AG10803 (cell line): Measurements from ENCODE around the gene GSTM3.

Experiments
- DNase-seq: peaks from one replicate; pipeline ENCODE4 v3.0.0; 2010; ENCODE audit warnings: low read depth
- H3K4me3 ChIP-seq: 2 replicates; pipeline ENCODE4 v1.5.1; 2011; ENCODE audit warnings: mild to moderate bottlenecking, low read length, control low read depth
- CTCF ChIP-seq: conservative IDR thresholded peaks from 2 replicates; pipeline ENCODE4 v1.5.1; 2011; ENCODE audit warnings: mild to moderate bottlenecking, low read length, control low read depth, inconsistent platforms

Gene GSTM3

GRCh38 chr1:109773900-109774485 lies 33.2 kb upstream of the GSTM3 start:
- no peak for DNase-seq
- TF ChIP-seq CTCF: no peak
- H3K4me3 ChIP-seq: no peak overlapping the region

DNA sequence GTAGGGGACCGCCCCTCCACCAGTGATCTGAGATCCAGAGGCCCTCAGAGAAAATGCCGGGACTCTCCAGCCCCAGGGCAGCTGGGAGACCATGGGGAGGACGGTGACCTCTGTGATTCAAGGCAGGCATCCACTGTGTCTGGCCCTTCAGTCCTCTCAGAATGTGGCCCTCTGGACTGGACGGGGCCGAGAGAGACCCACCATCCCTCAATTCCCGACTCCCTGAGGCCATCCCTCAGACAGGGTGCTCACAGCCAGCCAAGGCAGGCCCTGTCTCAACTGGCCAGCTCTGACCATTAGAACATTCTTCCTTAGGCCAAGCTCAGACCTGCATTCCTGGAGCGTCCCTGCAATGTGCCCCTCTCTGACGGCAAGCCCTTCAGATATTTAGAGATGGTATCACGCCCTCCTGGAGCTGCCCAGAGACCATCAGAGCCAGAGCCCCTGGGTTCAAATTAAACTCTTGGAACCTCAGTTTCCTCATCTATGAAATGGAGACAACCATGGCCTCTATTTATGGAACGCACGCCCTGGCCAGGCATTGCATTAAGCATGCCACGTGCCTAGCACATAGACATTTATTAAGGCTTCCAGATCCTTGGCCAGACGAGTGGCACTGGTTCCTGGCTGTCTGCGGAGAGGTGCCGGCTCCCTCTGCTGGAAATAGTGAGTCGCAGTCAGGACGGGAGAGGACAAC lies 32.5 kb upstream of the GSTM3 start:
- peak; percentile 89 for DNase-seq
- peak; percentile 94 for TF ChIP-seq CTCF
- H3K4me3 ChIP-seq: no peak overlapping the region

- no peak overlapping the region for H3K4me3 ChIP-seq
- no peak for TF ChIP-seq CTCF
- no peak for DNase-seq
These were observed 31.9 kb upstream of the GSTM3 start for GRCh38 chr1:109772658-109773202.

DNA sequence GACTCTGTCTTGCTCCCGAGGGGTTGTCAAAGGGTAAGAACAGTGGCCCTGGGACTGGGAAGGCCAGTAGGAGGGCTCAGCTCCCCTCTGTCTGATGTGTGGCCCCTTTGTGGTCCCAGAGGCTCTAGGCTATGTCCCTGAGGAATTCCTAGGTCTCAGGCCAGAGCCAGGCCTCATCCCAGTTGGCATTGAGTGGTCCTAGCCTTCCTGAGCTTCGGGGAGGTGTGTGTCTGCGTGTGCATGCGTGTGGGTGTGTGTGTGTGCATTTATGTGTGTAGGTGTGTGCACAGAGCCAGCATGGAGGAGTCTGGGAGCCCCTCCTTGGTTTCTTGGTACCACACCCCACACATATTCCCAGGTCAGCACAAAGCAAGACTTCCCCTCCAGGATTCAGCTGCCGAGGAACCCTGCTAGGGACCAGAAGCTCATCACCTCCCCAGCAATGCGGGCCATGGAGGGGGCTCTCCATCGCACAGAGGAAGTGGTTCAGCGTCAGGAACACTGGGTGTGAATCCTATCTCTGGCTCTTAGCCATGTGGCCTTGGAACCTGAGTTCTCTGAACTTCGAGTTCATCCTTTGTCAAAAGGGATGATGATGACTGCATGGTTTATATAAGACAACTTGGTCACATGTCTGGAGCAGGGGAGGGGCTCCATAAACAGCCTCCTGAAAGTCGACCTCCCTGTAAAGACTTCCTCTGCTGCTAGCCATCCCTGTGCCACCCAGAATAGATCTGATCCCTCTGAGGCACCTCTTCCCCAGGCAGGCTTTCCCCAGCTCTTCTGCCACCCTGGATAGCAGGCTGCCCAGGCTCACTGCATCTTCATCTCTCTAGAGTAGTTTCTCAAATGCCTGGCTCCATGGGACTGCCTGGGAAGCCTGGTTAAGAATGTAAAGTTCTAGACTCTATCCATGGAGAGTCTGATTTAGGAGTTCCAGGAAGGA lies 31.1 kb upstream of the GSTM3 start:
- DNase-seq: no peak
- TF ChIP-seq CTCF: no peak

DNA sequence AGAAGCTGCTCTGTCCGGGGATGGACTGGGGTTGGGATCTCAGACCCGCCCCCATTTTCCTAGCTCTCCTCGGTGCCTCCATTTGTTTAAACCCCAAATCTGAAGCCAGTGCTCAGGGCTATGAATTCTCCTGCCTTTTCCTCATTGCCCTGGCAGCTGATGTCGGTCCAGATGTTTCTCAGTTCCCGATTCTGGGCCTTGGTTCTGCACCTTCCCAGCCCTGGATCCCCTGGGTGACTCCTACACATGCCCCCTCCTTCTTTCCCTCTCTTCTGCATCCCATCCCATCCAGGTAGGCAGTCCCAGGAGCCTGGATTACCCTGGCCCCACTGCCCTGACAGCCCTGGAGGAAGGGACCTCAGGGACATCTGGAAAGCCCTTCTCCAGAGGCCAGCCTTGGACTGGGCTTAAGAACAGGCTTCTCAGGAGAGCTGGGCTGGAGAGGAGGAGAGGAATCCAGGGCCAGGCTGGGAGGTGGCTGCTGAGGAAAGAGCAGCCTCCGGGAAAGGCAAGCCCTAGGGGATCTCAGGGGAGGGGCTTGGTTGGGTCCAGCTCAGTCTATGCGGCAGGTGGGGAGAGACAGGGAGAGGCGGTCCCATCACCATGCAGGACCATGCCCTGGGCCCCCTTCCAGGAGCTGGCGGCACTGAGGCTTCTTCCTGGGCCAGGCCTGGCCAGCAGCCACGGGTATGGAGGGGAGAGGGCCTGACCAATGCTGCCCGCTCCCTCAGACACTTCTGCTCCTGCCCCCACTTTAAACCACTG lies 29.7 kb upstream of the GSTM3 start:
- DNase-seq: no peak
- TF ChIP-seq CTCF: no peak
- no peak overlapping the region for H3K4me3 ChIP-seq

More for the DNA sequence above, 31.1 kb upstream of the GSTM3 start:
- H3K4me3 ChIP-seq: no peak overlapping the region

GRCh38 chr1:109769330-109770078 lies 28.7 kb upstream of the GSTM3 start:
- TF ChIP-seq CTCF: no peak
- DNase-seq: peak; percentile 74
- no peak overlapping the region for H3K4me3 ChIP-seq
